A549 (cell line): ENCODE measurements around the gene SLC5A10. TPM values are rescaled to one million over a fixed set of nuclear protein-coding genes. Genes with fewer than 3 reads are reported as not detected.

ENCODE experiments used
- ATAC-seq, 2 experiments: fragments of 200-7000 bp in 1 of 2; fragments of >200 bp in 1 of 2; cut with Nextera tagmentation in 1 of 2; cut with Tn5 transposase in 1 of 2; 3 replicates each; pipeline versions ENCODE4 v1.8.0 to v1.9.1; 2018 to 2020; ENCODE audit warnings: mild to moderate bottlenecking in 1 of 2, moderate library complexity in 1 of 2
- CTCF ChIA-PET: fragments of 300-600 bp; sonication (Branson Sonifier 250); formaldehyde crosslinking; extraction: SDS; loops from one replicate; lab custom pipeline; 2021; ENCODE audit warnings: antibody characterized with exemption, inconsistent platforms; lab: Yijun Ruan, JAX
- POLR2A ChIA-PET: fragments of 350-600 bp; formaldehyde crosslinking; extraction: SDS; loops from one replicate; lab custom pipeline; 2021; ENCODE audit warnings: antibody characterized with exemption, inconsistent platforms; lab: Yijun Ruan, JAX
- DNase-seq, 2 experiments: peaks; one replicate each; pipeline versions ENCODE4 v3.0.0 to v3.0.0-alpha.2; 2011 to 2016; ENCODE audit warnings: low read depth in 1 of 2, low spot score in 1 of 2
- FAIRE-seq: peaks from 2 replicates; lab custom pipeline; 2011; peaks lifted over from hg19 to GRCh38; lab: Jason Lieb, UNC
- H3K27ac ChIP-seq, 2 experiments: fragments of >200 bp; sonication (Bioruptor Twin); formaldehyde crosslinking; 3 replicates each; pipeline ENCODE4 v1.5.1; 2016 to 2017
- H3K4me1 ChIP-seq: fragments of >200 bp; sonication (Bioruptor Twin); formaldehyde crosslinking; 3 replicates; pipeline ENCODE4 v1.6.1; 2016
- H3K4me2 ChIP-seq: fragments of >200 bp; sonication (Bioruptor Twin); formaldehyde crosslinking; 3 replicates; pipeline ENCODE4 v1.6.1; 2016
- H3K4me3 ChIP-seq: fragments of >200 bp; sonication (Bioruptor Twin); formaldehyde crosslinking; 3 replicates; pipeline ENCODE4 v1.5.1; 2016
- H3K9me3 ChIP-seq: fragments of >200 bp; sonication (Bioruptor Twin); formaldehyde crosslinking; 3 replicates; pipeline ENCODE4 v1.6.1; 2016
- CHD2 ChIP-seq: fragments of 150-350 bp; IDR thresholded peaks from 2 replicates; pipeline ENCODE4 v1.6.1; 2014; ENCODE audit warnings: low read length; ENCODE audit not compliant: partially characterized antibody
- EHF ChIP-seq: fragments of 250-450 bp; sonication (Bioruptor Pico); IDR thresholded peaks from 2 replicates; pipeline ENCODE4 v1.5.0; 2020; ENCODE audit warnings: mild to moderate bottlenecking
- EHMT2 ChIP-seq: fragments of 200-600 bp; sonication (generic); IDR thresholded peaks from 2 replicates; pipeline ENCODE4 v1.6.1; 2016; ENCODE audit warnings: antibody characterized with exemption, low read depth, mild to moderate bottlenecking, moderate library complexity
- ESRRA ChIP-seq: fragments of 150-350 bp; IDR thresholded peaks from 2 replicates; pipeline ENCODE4 v1.6.1; 2014; ENCODE audit warnings: mild to moderate bottlenecking, low read length, borderline replicate concordance
- FOXS1 ChIP-seq: fragments of 250-450 bp; sonication (Bioruptor Pico); IDR thresholded peaks from 2 replicates; pipeline ENCODE4 v1.5.0; 2020; ENCODE audit warnings: mild to moderate bottlenecking, moderate library complexity
- HDAC2 ChIP-seq: fragments of 200-600 bp; sonication (generic); IDR thresholded peaks from 2 replicates; pipeline ENCODE4 v1.6.1; 2016
- HES2 ChIP-seq: fragments of >200 bp; sonication (Bioruptor Twin); formaldehyde crosslinking; IDR thresholded peaks from 2 replicates; pipeline ENCODE4 v1.6.1; 2016
- HOXA7 ChIP-seq: fragments of 250-450 bp; sonication (Bioruptor Pico); IDR thresholded peaks from 2 replicates; pipeline ENCODE4 v1.5.0; 2020; ENCODE audit warnings: mild to moderate bottlenecking, moderate library complexity
- JUN ChIP-seq, 2 experiments: fragments of >200 bp; sonication (Bioruptor Twin); formaldehyde crosslinking; IDR thresholded peaks; 2 replicates in 1 of 2; 3 replicates in 1 of 2; pipeline ENCODE4 v1.6.1; 2016 to 2017
- KDM1A ChIP-seq: fragments of 200-600 bp; sonication (generic); IDR thresholded peaks from 2 replicates; pipeline ENCODE4 v1.6.1; 2016; ENCODE audit warnings: low read depth, mild to moderate bottlenecking
- KDM5A ChIP-seq: fragments of 200-600 bp; sonication (generic); IDR thresholded peaks from 2 replicates; pipeline ENCODE4 v1.6.1; 2016; ENCODE audit warnings: antibody characterized with exemption, mild to moderate bottlenecking
- MAZ ChIP-seq: fragments of 150-350 bp; IDR thresholded peaks from 2 replicates; pipeline ENCODE4 v1.6.1; 2014; ENCODE audit warnings: antibody characterized with exemption, low read depth, low read length, borderline replicate concordance
- NPAS2 ChIP-seq: fragments of 250-450 bp; sonication (Bioruptor Pico); IDR thresholded peaks from 2 replicates; pipeline ENCODE4 v1.8.0; 2022; ENCODE audit warnings: mild to moderate bottlenecking, moderate library complexity, borderline replicate concordance
- PHF8 ChIP-seq: fragments of 200-600 bp; sonication (generic); IDR thresholded peaks from 2 replicates; pipeline ENCODE4 v1.6.1; 2016; ENCODE audit warnings: low read depth, mild to moderate bottlenecking, antibody characterized with exemption, moderate library complexity, borderline replicate concordance
- POLR2A ChIP-seq: IDR thresholded peaks from 2 replicates; pipeline ENCODE4 v1.6.1; 2012; ENCODE audit warnings: mild to moderate bottlenecking, low read length
- POLR2AphosphoS2 ChIP-seq: conservative IDR thresholded peaks from 2 replicates; pipeline ENCODE4 v1.6.1; 2012; ENCODE audit warnings: low read length, improper control_type of control experiment, inconsistent platforms
- RAD21 ChIP-seq, 2 experiments: fragments of >200 bp in 1 of 2; sonication (Bioruptor Twin) in 1 of 2; formaldehyde crosslinking in 1 of 2; IDR thresholded peaks in 1 of 2; conservative IDR thresholded peaks in 1 of 2; 2 replicates in 1 of 2; 3 replicates in 1 of 2; pipeline ENCODE4 v1.6.1; 2012 to 2018; ENCODE audit warnings: inconsistent platforms in 1 of 2
- RFX5 ChIP-seq: fragments of 450-650 bp; IDR thresholded peaks from 2 replicates; pipeline ENCODE4 v1.7.1; 2014; ENCODE audit warnings: antibody characterized with exemption, mild to moderate bottlenecking, moderate library complexity
- SMC3 ChIP-seq: fragments of >200 bp; sonication (Bioruptor Twin); formaldehyde crosslinking; IDR thresholded peaks from 3 replicates; pipeline ENCODE4 v1.6.1; 2018; ENCODE audit warnings: inconsistent platforms
- SREBF2 ChIP-seq: fragments of 450-650 bp; IDR thresholded peaks from 2 replicates; pipeline ENCODE4 v1.6.1; 2014; ENCODE audit warnings: mild to moderate bottlenecking, moderate library complexity
- ZC3H11A ChIP-seq: fragments of 450-650 bp; IDR thresholded peaks from 2 replicates; pipeline ENCODE4 v1.6.1; 2014; ENCODE audit warnings: antibody characterized with exemption, mild to moderate bottlenecking
- ZFP36 ChIP-seq: fragments of 450-650 bp; IDR thresholded peaks from 2 replicates; pipeline ENCODE4 v1.6.1; 2014; ENCODE audit warnings: borderline replicate concordance; ENCODE audit not compliant: partially characterized antibody
- ZNF302 ChIP-seq: fragments of 250-450 bp; sonication (Bioruptor Pico); IDR thresholded peaks from 2 replicates; pipeline ENCODE4 v1.9.0; 2021; ENCODE audit warnings: inconsistent platforms, mild to moderate bottlenecking, moderate library complexity
- WGBS: methylation state at CpG from one replicate; pipeline ENCODE4 v1.1.6; 2017; ENCODE audit errors: missing lambda C conversion rate; 5-methylcytosine and 5-hydroxymethylcytosine counted together
- polyA plus RNA-seq, 4 experiments: library from polyadenylated mRNA; depleted of rRNA in 3 of 4; stranded (reverse); fragments of >200 nt; fragmentation: RNase III in 1 of 4; extraction: RNeasy Plus Mini Kit Qiagen cat#74134 plus additional on column Dnase treatment in 1 of 4; gene quantifications; 2 replicates in 3 of 4; 3 replicates in 1 of 4; pipeline ENCODE4 v1.2.3, GENCODE V29; 2011 to 2017
- TF ChIP-seq, protein P1 (sequence below): fragments of >200 bp; sonication (Bioruptor Twin); formaldehyde crosslinking; IDR thresholded peaks from 3 replicates; pipeline ENCODE4 v1.6.1; 2016
- TF ChIP-seq, protein P2 (sequence below): fragments of 450-650 bp; IDR thresholded peaks from 2 replicates; pipeline ENCODE4 v1.6.1; 2014; ENCODE audit warnings: antibody characterized with exemption

Gene SLC5A10
- polyA plus RNA-seq, 2 of the 4 experiments (the other 2 are of a cell fraction): 0.15 to 0.28 TPM

- CTCF ChIA-PET: interaction anchor here (2.1 to 13.6 kb wide), 3 partner anchors 8 to 45 kb away, joined by 14 to 110 read pairs (median 21); no protein-coding TSS in a partner anchor
- H3K27ac ChIP-seq: peak overlapping the region; percentile 90 to 98; a peak in 5 of 6 replicates
- no peak for ATAC-seq
- TF ChIP-seq HES2 (no peak), MAZ (no peak), ZFP36 (no peak), EHMT2 (no peak), CHD2 (no peak), RAD21 (conservative IDR thresholded peaks at IDR 0.05 in 1 of 2, IDR thresholded peaks at IDR 0.05 in 1 of 2) (no peak), SMC3 (no peak), ESRRA (no peak), SREBF2 (no peak), JUN (IDR thresholded peaks at IDR 0.05) (no peak), ZC3H11A (no peak), KDM5A (no peak), RFX5 (no peak)
- TF ChIP-seq, protein P1, sequence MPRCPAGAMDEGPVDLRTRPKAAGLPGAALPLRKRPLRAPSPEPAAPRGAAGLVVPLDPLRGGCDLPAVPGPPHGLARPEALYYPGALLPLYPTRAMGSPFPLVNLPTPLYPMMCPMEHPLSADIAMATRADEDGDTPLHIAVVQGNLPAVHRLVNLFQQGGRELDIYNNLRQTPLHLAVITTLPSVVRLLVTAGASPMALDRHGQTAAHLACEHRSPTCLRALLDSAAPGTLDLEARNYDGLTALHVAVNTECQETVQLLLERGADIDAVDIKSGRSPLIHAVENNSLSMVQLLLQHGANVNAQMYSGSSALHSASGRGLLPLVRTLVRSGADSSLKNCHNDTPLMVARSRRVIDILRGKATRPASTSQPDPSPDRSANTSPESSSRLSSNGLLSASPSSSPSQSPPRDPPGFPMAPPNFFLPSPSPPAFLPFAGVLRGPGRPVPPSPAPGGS: no peak
- TF ChIP-seq, protein P2, sequence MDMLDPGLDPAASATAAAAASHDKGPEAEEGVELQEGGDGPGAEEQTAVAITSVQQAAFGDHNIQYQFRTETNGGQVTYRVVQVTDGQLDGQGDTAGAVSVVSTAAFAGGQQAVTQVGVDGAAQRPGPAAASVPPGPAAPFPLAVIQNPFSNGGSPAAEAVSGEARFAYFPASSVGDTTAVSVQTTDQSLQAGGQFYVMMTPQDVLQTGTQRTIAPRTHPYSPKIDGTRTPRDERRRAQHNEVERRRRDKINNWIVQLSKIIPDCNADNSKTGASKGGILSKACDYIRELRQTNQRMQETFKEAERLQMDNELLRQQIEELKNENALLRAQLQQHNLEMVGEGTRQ: no peak
- TF ChIP-seq, all 56 proteins: peak for 0
- no peak for DNase-seq
- no peak for FAIRE-seq
- Histone ChIP-seq H3K4me2 (peak overlapping the region; percentile 93; the same call in 1 of the 3 replicates), H3K4me3 (no peak overlapping the region), H3K9me3 (peaks cover 8% of the 10 kb centered on the region; the same call in 2 of the 3 replicates), H3K4me1 (peaks cover 47% of the 10 kb centered on the region)
- POLR2A ChIA-PET: no interaction called here
- WGBS: 87% methylated on average over 4 of the region's 4 CpGs
These were observed 53.9 kb downstream of the SLC5A10 start for GRCh38 chr17:19005789-19006430.

DNA sequence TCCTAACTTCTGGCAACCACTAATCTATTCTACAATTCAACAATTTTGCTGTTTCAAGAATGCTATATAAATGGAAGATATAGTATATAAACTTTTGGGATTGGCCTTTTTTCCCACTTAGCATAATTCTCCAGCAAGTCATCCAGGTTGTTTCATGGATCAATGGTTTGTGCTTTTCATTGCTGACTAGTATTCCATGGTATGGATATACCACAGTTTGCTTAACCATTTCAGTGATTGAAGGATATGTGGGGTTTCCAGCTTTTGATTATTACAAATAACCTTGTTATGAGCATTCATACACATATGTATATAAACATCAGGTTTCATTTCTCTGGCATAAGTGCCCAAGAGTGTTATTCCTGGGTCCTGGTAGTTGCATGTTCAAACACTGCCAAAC lies 54.7 kb downstream of the SLC5A10 start:
- 0 out of 2 replicates have a peak, but pooled peaks have one; percentile 27 for TF ChIP-seq EHF
- TF ChIP-seq HDAC2: peak; percentile 25; the same call in 1 of the 2 replicates
- TF ChIP-seq ESRRA: no peak
- no peak for TF ChIP-seq POLR2AphosphoS2
- no peak for TF ChIP-seq MAZ
- TF ChIP-seq RFX5: no peak
- no peak for TF ChIP-seq POLR2A
- TF ChIP-seq ZNF302 (CRISPR knock-in tag): no peak
- TF ChIP-seq KDM5A: no peak
- peak; percentile 66; the same call in 1 of the 2 replicates for TF ChIP-seq KDM1A
- no peak overlapping the region for H3K4me2 ChIP-seq
- H3K27ac ChIP-seq: no peak overlapping the region
- no peak overlapping the region for H3K4me3 ChIP-seq
- ATAC-seq (no peak), FAIRE-seq (peak; percentile 72), DNase-seq (no peak)
- ChIA-PET CTCF (interaction anchor here (4.0 to 13.6 kb wide), 2 partner anchors 9 to 45 kb away, joined by 14 to 110 read pairs; no protein-coding TSS in a partner anchor), POLR2A (no interaction called here)
- peaks cover 8% of the 10 kb centered on the region; the same call in 2 of the 3 replicates for H3K9me3 ChIP-seq
- peaks cover 47% of the 10 kb centered on the region for H3K4me1 ChIP-seq

GRCh38 chr17:19009970-19010369 lies 58.0 kb downstream of the SLC5A10 start:
- no peak overlapping the region for H3K4me3 ChIP-seq
- H3K4me2 ChIP-seq: no peak overlapping the region; the same call in 2 of the 3 replicates
- CTCF ChIA-PET: interaction anchor here (13.6 kb wide), 1 partner anchor 48 kb away, joined by 110 read pairs; no protein-coding TSS in a partner anchor
- ATAC-seq: no peak
- peaks cover 8% of the 10 kb centered on the region; the same call in 2 of the 3 replicates for H3K9me3 ChIP-seq
- TF ChIP-seq, protein P1: no peak
- TF ChIP-seq ZC3H11A: no peak
- no peak for TF ChIP-seq KDM1A
- TF ChIP-seq, protein P2: no peak
- no peak for TF ChIP-seq NPAS2 (CRISPR knock-in tag)
- no peak for TF ChIP-seq PHF8
- no peak for TF ChIP-seq CHD2
- TF ChIP-seq JUN (IDR thresholded peaks at IDR 0.05): no peak
- no peak for TF ChIP-seq POLR2A
- TF ChIP-seq RAD21 (conservative IDR thresholded peaks at IDR 0.05 in 1 of 2, IDR thresholded peaks at IDR 0.05 in 1 of 2): no peak
- no peak for TF ChIP-seq FOXS1 (CRISPR knock-in tag)
- no peak for TF ChIP-seq ZFP36
- no peak for TF ChIP-seq ESRRA
- TF ChIP-seq HOXA7 (CRISPR knock-in tag): no peak
- TF ChIP-seq, all 56 proteins: peak for 0
- H3K27ac ChIP-seq: peak overlapping the region; percentile 75 to 85
- FAIRE-seq (no peak), DNase-seq (no peak)
- POLR2A ChIA-PET: no interaction called here
- H3K4me1 ChIP-seq: peaks cover 30% of the 10 kb centered on the region
- WGBS: 91% methylated on average over 12 of the region's 12 CpGs
